ENCODE results near the gene MAPKAP1.

The MAPKAP1 gene

GRCh38 chr9:125747053-125747764, 40.2 kb upstream of the MAPKAP1 start, which contains the start of gene PBX3:
Gene PBX3 (plus strand): TSS chr9:125747373.
- Histone ChIP-seq H3K27me3 (ENCODE audit: low read depth, low read length) (no peaks in the 10 kb centered on the region), H3K9me3 (ENCODE audit: control insufficient read depth in 1 of 2, low read length in 2 of 2) (no peaks in the 10 kb centered on the region), H3K4me1 (ENCODE audit: control insufficient read depth in 1 of 2, insufficient read depth in 2 of 2, low read length in 2 of 2) (peaks cover 4 to 6% of the 10 kb centered on the region in 2 donors), H3K27ac (ENCODE audit: low read length) (peak within 1 kb of the TSS; percentile 89), H3K4me3 (ENCODE audit: low read depth in 1 of 2, low read length in 2 of 2) (peak within 1 kb of the TSS; percentile 93 to 94), H3K36me3 (ENCODE audit: control insufficient read depth in 1 of 2, insufficient read depth in 2 of 2, low read length in 2 of 2) (no peaks in the 10 kb centered on the region)

- Histone ChIP-seq H3K9me3 (ENCODE audit: control insufficient read depth in 1 of 2, low read length in 2 of 2) (no peaks in the 10 kb centered on the region), H3K27me3 (ENCODE audit: low read depth, low read length) (no peaks in the 10 kb centered on the region), H3K4me3 (ENCODE audit: low read depth in 1 of 2, low read length in 2 of 2) (peak overlapping the region in 1 of 2 donors; percentile 68), H3K27ac (ENCODE audit: low read length) (no peak overlapping the region), H3K4me1 (ENCODE audit: control insufficient read depth in 1 of 2, insufficient read depth in 2 of 2, low read length in 2 of 2) (peaks cover 4 to 6% of the 10 kb centered on the region in 2 donors), H3K36me3 (ENCODE audit: control insufficient read depth in 1 of 2, insufficient read depth in 2 of 2, low read length in 2 of 2) (no peaks in the 10 kb centered on the region)
Observed at GRCh38 chr9:125746774-125747052, 39.7 kb upstream of the MAPKAP1 start.

GRCh38 chr9:125746017-125746773, 39.2 kb upstream of the MAPKAP1 start:
- H3K27me3 ChIP-seq (ENCODE audit: low read depth, low read length), result no peaks in the 10 kb centered on the region

GRCh38 chr9:125745682-125746016, 38.6 kb upstream of the MAPKAP1 start:
- no peaks in the 10 kb centered on the region for H3K36me3 ChIP-seq (ENCODE audit: control insufficient read depth in 1 of 2, insufficient read depth in 2 of 2, low read length in 2 of 2)
- H3K9me3 ChIP-seq (ENCODE audit: control insufficient read depth in 1 of 2, low read length in 2 of 2), result no peaks in the 10 kb centered on the region
- H3K27me3 ChIP-seq (ENCODE audit: low read depth, low read length), result no peaks in the 10 kb centered on the region
- H3K4me3 ChIP-seq (ENCODE audit: low read depth in 1 of 2, low read length in 2 of 2), result peak overlapping the region; percentile 43 to 68
- H3K27ac ChIP-seq (ENCODE audit: low read length), result peak overlapping the region; percentile 2
- H3K4me1 ChIP-seq (ENCODE audit: control insufficient read depth in 1 of 2, insufficient read depth in 2 of 2, low read length in 2 of 2), result peaks cover 4 to 6% of the 10 kb centered on the region in 2 donors

More at GRCh38 chr9:125746017-125746773, 39.2 kb upstream of the MAPKAP1 start:
- Histone ChIP-seq H3K9me3 (ENCODE audit: control insufficient read depth in 1 of 2, low read length in 2 of 2) (no peaks in the 10 kb centered on the region), H3K36me3 (ENCODE audit: control insufficient read depth in 1 of 2, insufficient read depth in 2 of 2, low read length in 2 of 2) (no peaks in the 10 kb centered on the region), H3K27ac (ENCODE audit: low read length) (peak overlapping the region; percentile 2), H3K4me1 (ENCODE audit: control insufficient read depth in 1 of 2, insufficient read depth in 2 of 2, low read length in 2 of 2) (peaks cover 4 to 6% of the 10 kb centered on the region in 2 donors), H3K4me3 (ENCODE audit: low read depth in 1 of 2, low read length in 2 of 2) (peak overlapping the region; percentile 43 to 68)

- H3K27ac ChIP-seq (ENCODE audit: low read length), result no peak overlapping the region
Observed at GRCh38 chr9:125745018-125745417, 38.0 kb upstream of the MAPKAP1 start.

GRCh38 chr9:125744616-125745015, 37.6 kb upstream of the MAPKAP1 start:
- peaks cover 4 to 6% of the 10 kb centered on the region in 2 donors for H3K4me1 ChIP-seq (ENCODE audit: control insufficient read depth in 1 of 2, insufficient read depth in 2 of 2, low read length in 2 of 2)
- H3K36me3 ChIP-seq (ENCODE audit: control insufficient read depth in 1 of 2, insufficient read depth in 2 of 2, low read length in 2 of 2), result no peaks in the 10 kb centered on the region
- H3K4me3 ChIP-seq (ENCODE audit: low read depth in 1 of 2, low read length in 2 of 2), result no peak overlapping the region
- no peaks in the 10 kb centered on the region for H3K9me3 ChIP-seq (ENCODE audit: control insufficient read depth in 1 of 2, low read length in 2 of 2)
- H3K27me3 ChIP-seq (ENCODE audit: low read depth, low read length), result no peaks in the 10 kb centered on the region
- H3K27ac ChIP-seq (ENCODE audit: low read length), result no peak overlapping the region

More at GRCh38 chr9:125745018-125745417, 38.0 kb upstream of the MAPKAP1 start:
- H3K4me3 ChIP-seq (ENCODE audit: low read depth in 1 of 2, low read length in 2 of 2), result peak overlapping the region; percentile 43 to 68
- H3K9me3 ChIP-seq (ENCODE audit: control insufficient read depth in 1 of 2, low read length in 2 of 2), result no peaks in the 10 kb centered on the region
- H3K36me3 ChIP-seq (ENCODE audit: control insufficient read depth in 1 of 2, insufficient read depth in 2 of 2, low read length in 2 of 2), result no peaks in the 10 kb centered on the region
- no peaks in the 10 kb centered on the region for H3K27me3 ChIP-seq (ENCODE audit: low read depth, low read length)
- peaks cover 4 to 6% of the 10 kb centered on the region in 2 donors for H3K4me1 ChIP-seq (ENCODE audit: control insufficient read depth in 1 of 2, insufficient read depth in 2 of 2, low read length in 2 of 2)

- H3K9me3 ChIP-seq (ENCODE audit: control insufficient read depth in 1 of 2, low read length in 2 of 2), result no peaks in the 10 kb centered on the region
- no peak overlapping the region for H3K4me3 ChIP-seq (ENCODE audit: low read depth in 1 of 2, low read length in 2 of 2)
- H3K27me3 ChIP-seq (ENCODE audit: low read depth, low read length), result no peaks in the 10 kb centered on the region
- no peaks in the 10 kb centered on the region for H3K36me3 ChIP-seq (ENCODE audit: control insufficient read depth in 1 of 2, insufficient read depth in 2 of 2, low read length in 2 of 2)
- no peak overlapping the region for H3K27ac ChIP-seq (ENCODE audit: low read length)
- peaks cover 0 to 6% of the 10 kb centered on the region in 2 donors for H3K4me1 ChIP-seq (ENCODE audit: control insufficient read depth in 1 of 2, insufficient read depth in 2 of 2, low read length in 2 of 2)
Observed at GRCh38 chr9:125743682-125744428, 36.8 kb upstream of the MAPKAP1 start.

- H3K27ac ChIP-seq (ENCODE audit: low read length), result no peak overlapping the region
- peaks cover 0 to 6% of the 10 kb centered on the region in 2 donors for H3K4me1 ChIP-seq (ENCODE audit: control insufficient read depth in 1 of 2, insufficient read depth in 2 of 2, low read length in 2 of 2)
- H3K4me3 ChIP-seq (ENCODE audit: low read depth in 1 of 2, low read length in 2 of 2), result no peak overlapping the region
- H3K36me3 ChIP-seq (ENCODE audit: control insufficient read depth in 1 of 2, insufficient read depth in 2 of 2, low read length in 2 of 2), result no peaks in the 10 kb centered on the region
- H3K27me3 ChIP-seq (ENCODE audit: low read depth, low read length), result no peaks in the 10 kb centered on the region
- H3K9me3 ChIP-seq (ENCODE audit: control insufficient read depth in 1 of 2, low read length in 2 of 2), result no peaks in the 10 kb centered on the region
Observed at GRCh38 chr9:125742657-125743056, 35.6 kb upstream of the MAPKAP1 start.

- Histone ChIP-seq H3K27me3 (ENCODE audit: low read depth, low read length) (no peaks in the 10 kb centered on the region), H3K27ac (ENCODE audit: low read length) (no peak overlapping the region), H3K4me1 (ENCODE audit: control insufficient read depth in 1 of 2, insufficient read depth in 2 of 2, low read length in 2 of 2) (no peaks in the 10 kb centered on the region), H3K4me3 (ENCODE audit: low read depth in 1 of 2, low read length in 2 of 2) (no peak overlapping the region), H3K36me3 (ENCODE audit: control insufficient read depth in 1 of 2, insufficient read depth in 2 of 2, low read length in 2 of 2) (no peaks in the 10 kb centered on the region), H3K9me3 (ENCODE audit: control insufficient read depth in 1 of 2, low read length in 2 of 2) (no peaks in the 10 kb centered on the region)
Observed at GRCh38 chr9:125739436-125739835, 32.4 kb upstream of the MAPKAP1 start.

GRCh38 chr9:125732562-125732961, 25.6 kb upstream of the MAPKAP1 start:
- Histone ChIP-seq H3K27me3 (ENCODE audit: low read depth, low read length) (no peaks in the 10 kb centered on the region), H3K4me1 (ENCODE audit: control insufficient read depth in 1 of 2, insufficient read depth in 2 of 2, low read length in 2 of 2) (no peaks in the 10 kb centered on the region), H3K4me3 (ENCODE audit: low read depth in 1 of 2, low read length in 2 of 2) (no peak overlapping the region), H3K27ac (ENCODE audit: low read length) (no peak overlapping the region), H3K9me3 (ENCODE audit: control insufficient read depth in 1 of 2, low read length in 2 of 2) (no peaks in the 10 kb centered on the region), H3K36me3 (ENCODE audit: control insufficient read depth in 1 of 2, insufficient read depth in 2 of 2, low read length in 2 of 2) (no peaks in the 10 kb centered on the region)

GRCh38 chr9:125730168-125730567, 23.2 kb upstream of the MAPKAP1 start:
- H3K4me3 ChIP-seq (ENCODE audit: low read depth in 1 of 2, low read length in 2 of 2), result no peak overlapping the region
- no peak overlapping the region for H3K27ac ChIP-seq (ENCODE audit: low read length)
- no peaks in the 10 kb centered on the region for H3K36me3 ChIP-seq (ENCODE audit: control insufficient read depth in 1 of 2, insufficient read depth in 2 of 2, low read length in 2 of 2)

More at GRCh38 chr9:125730168-125730567, 23.2 kb upstream of the MAPKAP1 start:
- Histone ChIP-seq H3K27me3 (ENCODE audit: low read depth, low read length) (no peaks in the 10 kb centered on the region), H3K9me3 (ENCODE audit: control insufficient read depth in 1 of 2, low read length in 2 of 2) (no peaks in the 10 kb centered on the region), H3K4me1 (ENCODE audit: control insufficient read depth in 1 of 2, insufficient read depth in 2 of 2, low read length in 2 of 2) (no peaks in the 10 kb centered on the region)
